AG08396 (cell line): ENCODE results near the gene TBC1D10B.
"Not testable (repeated sequence)": the region's sequence is repeated elsewhere in the genome, so short reads cannot be mapped to it uniquely, and the experiment has no call there.

Source experiments
- DNase-seq: peaks from one replicate; pipeline ENCODE4 v3.0.0; 2012; ENCODE audit warnings: low spot score, mixed read lengths

The TBC1D10B gene

DNA sequence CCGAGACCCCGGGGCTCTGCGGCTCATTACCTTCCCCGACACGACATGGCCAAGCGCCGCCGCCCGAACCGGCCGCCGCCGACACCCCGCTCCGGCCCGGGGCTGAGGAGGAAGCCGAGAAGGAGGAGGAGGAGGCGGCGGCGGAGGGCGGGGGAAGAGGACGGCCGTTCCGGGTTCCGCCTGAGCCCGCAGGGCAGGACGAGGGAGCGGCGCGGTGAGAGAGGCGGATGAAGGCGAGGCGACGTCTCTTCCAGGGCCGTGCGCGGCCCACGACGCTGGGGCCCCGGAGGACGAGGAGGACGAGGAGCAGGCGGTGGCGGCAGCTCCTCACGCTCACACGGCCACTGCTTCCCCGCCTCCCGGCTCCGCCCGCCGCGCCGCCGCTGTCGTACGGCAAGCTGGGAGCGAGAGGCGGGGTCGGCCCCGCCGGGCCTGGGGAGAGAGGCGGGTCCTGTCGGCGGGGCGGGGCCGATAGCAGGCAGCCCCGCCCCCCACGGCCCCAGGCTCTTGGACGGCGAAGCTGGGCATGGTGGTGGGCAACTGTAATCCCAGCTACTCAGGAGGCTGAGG, 35.2 kb downstream of the TBC1D10B start:
- peak; percentile 74 for DNase-seq

DNA sequence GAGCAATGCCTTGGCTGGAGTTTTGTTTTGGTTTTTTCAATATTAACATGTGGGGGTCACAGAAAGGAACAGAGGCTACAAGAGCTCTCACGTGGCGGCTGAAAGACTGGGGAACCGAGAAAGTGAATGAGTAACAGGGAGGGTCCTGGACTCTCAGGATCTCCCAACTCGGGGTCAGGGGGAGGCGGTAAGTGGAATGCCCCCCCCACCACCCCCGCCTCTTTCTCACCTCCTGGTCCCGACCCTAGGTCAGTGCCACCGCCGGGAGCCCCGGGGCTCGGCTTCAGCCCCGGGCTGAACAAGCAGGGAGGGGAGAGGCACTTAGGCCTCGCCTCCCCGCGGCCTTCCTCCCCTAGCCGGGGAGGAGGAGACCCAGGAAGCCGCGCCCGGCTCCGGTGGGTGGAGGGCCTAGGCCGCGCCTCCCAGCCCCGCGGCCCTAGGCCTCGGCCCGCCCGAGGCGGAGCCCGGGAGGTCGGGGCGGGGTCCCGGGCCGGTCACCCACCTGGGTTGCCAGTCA, 35.8 kb downstream of the TBC1D10B start:
- peak; percentile 60 for DNase-seq

DNA sequence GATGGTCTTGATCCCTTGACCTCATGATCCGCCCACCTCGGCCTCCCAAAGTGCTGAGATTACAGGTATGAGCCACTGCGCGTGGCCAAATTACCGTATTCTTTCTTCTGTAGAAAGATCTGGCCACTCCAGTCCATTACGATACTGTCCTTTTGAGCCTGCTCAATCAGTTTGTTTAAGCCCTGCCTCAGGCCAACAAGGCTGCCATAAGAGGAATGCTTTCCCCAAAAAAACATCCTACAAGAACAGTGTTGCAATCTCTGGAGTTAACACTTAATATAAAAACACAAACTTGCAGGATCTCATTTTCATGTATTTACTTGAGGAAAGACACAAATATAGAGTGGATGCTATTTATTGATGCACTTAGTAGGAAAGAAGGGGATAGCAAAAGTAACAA, 46.1 kb downstream of the TBC1D10B start:
- not testable (repeated sequence) for DNase-seq

DNA sequence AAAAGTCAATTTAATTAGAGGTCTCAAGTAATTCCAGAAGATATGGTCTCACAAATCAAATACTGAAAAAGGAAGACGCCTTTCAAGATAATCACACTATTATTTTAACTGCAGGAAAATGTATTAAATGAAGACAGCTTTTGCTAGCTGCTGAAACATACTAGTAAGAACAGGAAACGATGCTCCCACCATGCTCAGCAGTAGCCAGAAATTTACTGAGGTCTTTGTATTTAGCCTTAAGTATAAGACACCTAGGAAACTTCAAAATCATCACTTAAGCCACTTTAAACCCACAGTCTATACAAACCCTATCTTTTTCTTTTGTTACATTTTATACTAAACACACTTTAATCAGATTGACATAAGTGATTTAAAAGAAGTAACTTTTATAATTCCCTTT, 51.6 kb downstream of the TBC1D10B start:
- DNase-seq, result not testable (repeated sequence)

DNA sequence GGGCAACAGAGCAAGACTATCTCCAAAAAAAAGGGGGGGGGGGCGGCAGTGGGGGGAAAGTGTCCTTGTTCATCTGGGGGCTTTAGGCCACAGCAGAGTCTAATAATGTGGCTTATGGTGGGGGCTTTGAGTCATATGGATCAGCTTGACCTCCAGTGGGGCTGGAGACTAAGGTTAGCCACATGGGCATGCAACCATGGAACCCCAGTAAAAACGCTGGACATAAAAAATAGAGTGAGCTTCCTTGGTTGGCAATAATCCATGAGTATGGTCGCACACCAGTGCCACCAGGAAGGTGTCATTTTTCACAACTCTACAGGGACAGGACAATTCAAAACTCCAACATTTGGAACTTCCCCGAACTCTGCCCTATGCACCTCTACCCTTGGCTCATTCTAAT, 59.4 kb downstream of the TBC1D10B start:
- not testable (repeated sequence) for DNase-seq

DNA sequence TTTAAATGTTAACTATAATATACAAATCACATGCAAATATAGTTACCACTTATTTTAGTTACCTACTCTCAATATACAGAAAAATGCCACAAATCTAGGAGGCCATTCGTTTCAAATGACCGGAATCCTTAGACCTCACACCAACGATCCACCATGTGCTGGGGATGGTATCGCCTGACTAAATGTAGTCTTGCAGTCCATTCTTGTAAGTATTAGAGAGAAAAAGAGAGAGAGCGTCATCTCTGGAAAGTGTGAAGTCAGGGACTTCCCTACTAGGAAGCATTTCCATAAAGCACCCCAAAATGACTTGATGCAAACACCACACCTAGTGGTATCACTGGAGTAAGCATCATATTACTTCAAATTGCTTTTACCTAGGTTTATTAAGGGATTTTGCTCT, 61.0 kb downstream of the TBC1D10B start:
- DNase-seq, result not testable (repeated sequence)
